ENCODE measurements around the gene BICD1. TPM values are rescaled to one million over a fixed set of nuclear protein-coding genes. Genes with fewer than 3 reads are reported as not detected.

Gene BICD1
- polyA plus RNA-seq, 1 experiment = 7.9 TPM

GRCh38 chr12:32360956-32361355 lies 254.3 kb downstream of the BICD1 start:
- no peak for TF ChIP-seq CTCF (IDR thresholded peaks at IDR 0.05; ENCODE audit: insufficient read depth, low read depth, low read length)
- ChIA-PET POLR2A (no interaction called here), CTCF (no interaction called here)
- Histone ChIP-seq H3K36me3 (ENCODE audit: control insufficient read depth, insufficient read depth, low read length) (0 out of 2 replicates have a peak, but pooled peaks cover 2% of the 10 kb centered on the region), H3K27me3 (ENCODE audit: control insufficient read depth, insufficient read depth, low read length) (no peaks in the 10 kb centered on the region), H3K4me3 (ENCODE audit: low read depth, low read length) (no peak overlapping the region)
- DNase-seq (ENCODE audit: low read depth) = no peak

- DNase-seq (ENCODE audit: low read depth) = no peak
- Histone ChIP-seq H3K27me3 (ENCODE audit: control insufficient read depth, insufficient read depth, low read length) (no peaks in the 10 kb centered on the region), H3K4me3 (ENCODE audit: low read depth, low read length) (no peak overlapping the region), H3K36me3 (ENCODE audit: control insufficient read depth, insufficient read depth, low read length) (peaks cover 3% of the 10 kb centered on the region; the same call in 1 of the 2 replicates)
- ChIA-PET POLR2A (no interaction called here), CTCF (interaction anchor here (0.7 kb wide), 1 partner anchor 310 kb away, joined by 3 read pairs; no protein-coding TSS in a partner anchor)
- TF ChIP-seq CTCF (IDR thresholded peaks at IDR 0.05; ENCODE audit: insufficient read depth, low read depth, low read length) = no peak
These were observed 256.2 kb downstream of the BICD1 start for GRCh38 chr12:32362892-32363291.

GRCh38 chr12:32365473-32366064 lies 258.9 kb downstream of the BICD1 start:
- H3K27me3 ChIP-seq (ENCODE audit: control insufficient read depth, insufficient read depth, low read length) = no peaks in the 10 kb centered on the region
- peak; percentile 30 for DNase-seq (ENCODE audit: low read depth)
- peaks cover 3% of the 10 kb centered on the region; the same call in 1 of the 2 replicates for H3K36me3 ChIP-seq (ENCODE audit: control insufficient read depth, insufficient read depth, low read length)
- H3K4me3 ChIP-seq (ENCODE audit: low read depth, low read length) = no peak overlapping the region
- ChIA-PET POLR2A (no interaction called here), CTCF (interaction anchor here (0.7 to 4.7 kb wide), 19 partner anchors 9 to 1028 kb away, joined by 3 to 42 read pairs (median 3); partner anchors contain the start of gene YARS2)
- peak; percentile 76 for TF ChIP-seq CTCF (IDR thresholded peaks at IDR 0.05; ENCODE audit: insufficient read depth, low read depth, low read length)

GRCh38 chr12:32366714-32367113 lies 260.1 kb downstream of the BICD1 start:
- no peak for TF ChIP-seq CTCF (IDR thresholded peaks at IDR 0.05; ENCODE audit: insufficient read depth, low read depth, low read length)
- Histone ChIP-seq H3K4me3 (ENCODE audit: low read depth, low read length) (no peak overlapping the region), H3K27me3 (ENCODE audit: control insufficient read depth, insufficient read depth, low read length) (no peaks in the 10 kb centered on the region), H3K36me3 (ENCODE audit: control insufficient read depth, insufficient read depth, low read length) (peaks cover 3% of the 10 kb centered on the region; the same call in 1 of the 2 replicates)
- POLR2A ChIA-PET = no interaction called here
- DNase-seq (ENCODE audit: low read depth) = no peak
- CTCF ChIA-PET = interaction anchor here (0.6 to 4.7 kb wide), 4 partner anchors 91 to 718 kb away, joined by 3 to 42 read pairs (median 4); partner anchors contain the start of gene YARS2

- no peak for TF ChIP-seq CTCF (IDR thresholded peaks at IDR 0.05; ENCODE audit: insufficient read depth, low read depth, low read length)
- H3K36me3 ChIP-seq (ENCODE audit: control insufficient read depth, insufficient read depth, low read length) = peaks cover 3% of the 10 kb centered on the region; the same call in 1 of the 2 replicates
- H3K27me3 ChIP-seq (ENCODE audit: control insufficient read depth, insufficient read depth, low read length) = no peaks in the 10 kb centered on the region
- CTCF ChIA-PET = interaction anchor here (0.5 to 4.7 kb wide), 5 partner anchors 8 to 388 kb away, joined by 3 to 42 read pairs (median 4); partner anchors contain the start of gene YARS2
- no peak for DNase-seq (ENCODE audit: low read depth)
- POLR2A ChIA-PET = interaction anchor here (0.6 kb wide), 2 partner anchors 319 to 388 kb away, joined by 3 to 5 read pairs; partner anchors contain the start of gene YARS2
- H3K4me3 ChIP-seq (ENCODE audit: low read depth, low read length) = no peak overlapping the region
These were observed 260.7 kb downstream of the BICD1 start for GRCh38 chr12:32367381-32367780.
